ENCODE results near the gene CUBN. TPM values are rescaled to one million over a fixed set of nuclear protein-coding genes. Genes with fewer than 3 reads are reported as not detected.

Gene CUBN
- total and polyA plus RNA-seq, 8 donors: 1.5 to 6.8 (median 3.8) TPM

GRCh38 chr10:16848562-16849154 lies 281.0 kb downstream of the CUBN start:
- no peaks in the 10 kb centered on the region for H3K36me3 ChIP-seq
- TF ChIP-seq, protein P1, sequence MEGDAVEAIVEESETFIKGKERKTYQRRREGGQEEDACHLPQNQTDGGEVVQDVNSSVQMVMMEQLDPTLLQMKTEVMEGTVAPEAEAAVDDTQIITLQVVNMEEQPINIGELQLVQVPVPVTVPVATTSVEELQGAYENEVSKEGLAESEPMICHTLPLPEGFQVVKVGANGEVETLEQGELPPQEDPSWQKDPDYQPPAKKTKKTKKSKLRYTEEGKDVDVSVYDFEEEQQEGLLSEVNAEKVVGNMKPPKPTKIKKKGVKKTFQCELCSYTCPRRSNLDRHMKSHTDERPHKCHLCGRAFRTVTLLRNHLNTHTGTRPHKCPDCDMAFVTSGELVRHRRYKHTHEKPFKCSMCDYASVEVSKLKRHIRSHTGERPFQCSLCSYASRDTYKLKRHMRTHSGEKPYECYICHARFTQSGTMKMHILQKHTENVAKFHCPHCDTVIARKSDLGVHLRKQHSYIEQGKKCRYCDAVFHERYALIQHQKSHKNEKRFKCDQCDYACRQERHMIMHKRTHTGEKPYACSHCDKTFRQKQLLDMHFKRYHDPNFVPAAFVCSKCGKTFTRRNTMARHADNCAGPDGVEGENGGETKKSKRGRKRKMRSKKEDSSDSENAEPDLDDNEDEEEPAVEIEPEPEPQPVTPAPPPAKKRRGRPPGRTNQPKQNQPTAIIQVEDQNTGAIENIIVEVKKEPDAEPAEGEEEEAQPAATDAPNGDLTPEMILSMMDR (IDR thresholded peaks at IDR 0.05): no peak
- ATAC-seq (no peak), DNase-seq (no peak)
- no peak overlapping the region for H3K27ac ChIP-seq
- no peak overlapping the region for H3K4me3 ChIP-seq
- intact Hi-C loops (cut with DNase I): no loop called here
- no peaks in the 10 kb centered on the region for H3K27me3 ChIP-seq
- H3K4me1 ChIP-seq: no peaks in the 10 kb centered on the region
- H3K9me3 ChIP-seq: no peaks in the 10 kb centered on the region

DNA sequence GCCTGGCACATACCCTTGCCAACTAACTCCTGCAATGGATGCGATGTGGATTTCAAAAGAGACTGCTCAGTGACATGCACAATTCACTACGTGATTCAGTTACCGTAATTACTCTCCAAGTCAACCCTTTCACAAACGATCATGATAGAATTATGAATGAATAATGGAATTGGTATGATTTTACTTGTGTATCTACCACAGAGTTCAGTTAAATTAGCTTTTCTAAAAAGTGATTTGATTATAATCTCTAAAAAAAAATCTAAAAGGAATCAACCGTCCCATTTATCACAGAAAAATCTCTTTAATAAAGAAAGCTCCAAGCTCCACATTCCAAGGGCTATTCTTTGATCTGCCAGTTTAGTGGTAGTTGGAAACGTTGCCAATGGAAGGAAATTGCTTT lies 282.0 kb downstream of the CUBN start:
- intact Hi-C loops (cut with DNase I): no loop called here
- Histone ChIP-seq H3K27me3 (no peaks in the 10 kb centered on the region), H3K27ac (no peak overlapping the region), H3K36me3 (no peaks in the 10 kb centered on the region), H3K4me3 (no peak overlapping the region), H3K9me3 (no peaks in the 10 kb centered on the region), H3K4me1 (no peaks in the 10 kb centered on the region)
- TF ChIP-seq, protein P1 (IDR thresholded peaks at IDR 0.05): no peak
- no peak for DNase-seq
- ATAC-seq: no peak

DNA sequence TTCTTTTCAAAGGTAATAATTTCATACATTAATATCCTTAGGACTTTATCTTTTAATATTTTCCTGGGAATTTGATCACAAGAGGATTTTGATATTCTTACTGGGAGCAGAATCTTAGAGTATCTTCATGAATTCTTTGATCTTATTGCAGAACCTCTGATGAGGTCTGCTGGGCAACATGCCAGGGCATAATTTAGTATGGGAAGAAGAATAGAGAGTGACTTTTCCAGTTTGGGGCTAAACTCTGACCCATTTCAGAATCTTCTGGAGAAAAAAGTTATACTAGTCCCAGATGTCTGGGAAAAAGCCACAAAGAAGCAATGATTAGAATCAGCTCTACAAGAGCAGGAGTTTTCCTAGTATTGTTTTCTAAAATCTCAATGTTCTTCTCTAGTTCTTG lies 284.4 kb downstream of the CUBN start:
- Histone ChIP-seq H3K36me3 (no peaks in the 10 kb centered on the region), H3K4me1 (no peaks in the 10 kb centered on the region), H3K27me3 (no peaks in the 10 kb centered on the region), H3K27ac (no peak overlapping the region), H3K4me3 (no peak overlapping the region), H3K9me3 (no peaks in the 10 kb centered on the region)
- ATAC-seq: no peak
- TF ChIP-seq, protein P1 (IDR thresholded peaks at IDR 0.05): no peak
- intact Hi-C loops (cut with DNase I): no loop called here
- no peak for DNase-seq

GRCh38 chr10:16843252-16843870 lies 286.2 kb downstream of the CUBN start:
- H3K27ac ChIP-seq: no peak overlapping the region
- no peaks in the 10 kb centered on the region for H3K4me1 ChIP-seq
- H3K36me3 ChIP-seq: no peaks in the 10 kb centered on the region
- intact Hi-C loops (cut with DNase I): loop anchor here in 1 of 2 donors (5.0 kb wide), 1 partner anchor 414 kb away; no protein-coding TSS in a partner anchor
- no peaks in the 10 kb centered on the region for H3K9me3 ChIP-seq
- DNase-seq: peak in 2 of 4 donors; percentile 74 to 77
- TF ChIP-seq, protein P1 (IDR thresholded peaks at IDR 0.05): peak; percentile 60 to 62
- no peak overlapping the region for H3K4me3 ChIP-seq
- ATAC-seq: peak; percentile 91
- H3K27me3 ChIP-seq: no peaks in the 10 kb centered on the region

- Histone ChIP-seq H3K27ac (no peak overlapping the region), H3K27me3 (no peaks in the 10 kb centered on the region), H3K4me3 (no peak overlapping the region), H3K4me1 (no peaks in the 10 kb centered on the region), H3K9me3 (no peaks in the 10 kb centered on the region), H3K36me3 (no peaks in the 10 kb centered on the region)
- DNase-seq (no peak), ATAC-seq (no peak)
- TF ChIP-seq, protein P1 (IDR thresholded peaks at IDR 0.05): no peak
- intact Hi-C loops (cut with DNase I): no loop called here
These were observed 294.4 kb downstream of the CUBN start for GRCh38 chr10:16835228-16835627.
